CD4-positive, alpha-beta T cell treated with Interleukin-21 for 1 hour (primary cell): ENCODE results near the gene TMX3.
A peak's percentile ranks its signal among the peaks of the same experiment; 100 is the strongest.

ENCODE experiments used
- DNase-seq: peaks from one replicate; pipeline ENCODE4 v3.0.0-alpha.2; 2020

TMX3 gene

GRCh38 chr18:68705119-68705518, 9.8 kb downstream of the TMX3 start:
- no peak for DNase-seq

GRCh38 chr18:68703326-68703725, 11.6 kb downstream of the TMX3 start:
- DNase-seq = no peak

GRCh38 chr18:68701353-68701752, 13.6 kb downstream of the TMX3 start:
- DNase-seq = no peak

GRCh38 chr18:68699043-68699442, 15.9 kb downstream of the TMX3 start:
- no peak for DNase-seq

GRCh38 chr18:68696937-68697336, 18.0 kb downstream of the TMX3 start:
- no peak for DNase-seq

- DNase-seq = no peak
These were observed 20.6 kb downstream of the TMX3 start for GRCh38 chr18:68694316-68694715.

- DNase-seq = no peak
These were observed 21.7 kb downstream of the TMX3 start for GRCh38 chr18:68693091-68693815.

- no peak for DNase-seq
These were observed 35.4 kb downstream of the TMX3 start for GRCh38 chr18:68679528-68679927.

GRCh38 chr18:68676913-68677312, 38.0 kb downstream of the TMX3 start:
- DNase-seq = peak; percentile 15

- DNase-seq = no peak
These were observed 47.8 kb downstream of the TMX3 start for GRCh38 chr18:68667121-68667520.

GRCh38 chr18:68666381-68666780, 48.5 kb downstream of the TMX3 start:
- DNase-seq = no peak

- DNase-seq = no peak
These were observed 49.3 kb downstream of the TMX3 start for GRCh38 chr18:68665628-68666027.

GRCh38 chr18:68662754-68663153, 52.2 kb downstream of the TMX3 start:
- DNase-seq = no peak

GRCh38 chr18:68660354-68661183, 54.3 kb downstream of the TMX3 start:
- DNase-seq = peak; percentile 34

- no peak for DNase-seq
These were observed 66.7 kb downstream of the TMX3 start for GRCh38 chr18:68648191-68648590.

- DNase-seq = no peak
These were observed 72.9 kb downstream of the TMX3 start for GRCh38 chr18:68642003-68642402.

- no peak for DNase-seq
These were observed 74.0 kb downstream of the TMX3 start for GRCh38 chr18:68640861-68641260.

GRCh38 chr18:68638613-68639012, 76.3 kb downstream of the TMX3 start:
- DNase-seq = no peak

- no peak for DNase-seq
These were observed 87.1 kb downstream of the TMX3 start for GRCh38 chr18:68627812-68628211.
